Cardiac septum (tissue), 1 donor: Measurements from ENCODE around the gene HSDL1. TPM values are rescaled to one million over a fixed set of nuclear protein-coding genes. Genes with fewer than 3 reads are reported as not detected.
"Not testable (repeated sequence)": the region's sequence is repeated elsewhere in the genome, so short reads cannot be mapped to it uniquely, and the experiment has no call there.

Experiments used
- DNase-seq: peaks from one replicate; pipeline ENCODE4 v3.0.0-alpha.2; 2020; ENCODE audit warnings: low spot score
- intact Hi-C: fragments of 100-400 bp; cut with DNase I; formaldehyde crosslinking; loops from one replicate; pipeline ENCODE4 v1.14.0; 2022
- total RNA-seq: library from RNA; stranded (reverse); fragmentation: NEBNext Ultra II Directional; extraction: Animal tissue kit (Norgen Biotek cat#: 25700); gene quantifications from one replicate; pipeline ENCODE4 v1.2.1, GENCODE V29; 2021
- donor health status: DM: no; HTN: no; CAD: no.

HSDL1 gene
- total RNA-seq, 1 donor from 2014 or later: 17.4 TPM

GRCh38 chr16:84143784-84144199, 1.2 kb downstream of the HSDL1 start:
- intact Hi-C loops: loop anchor here (2.0 kb wide), 1 partner anchor 27 kb away; the partner anchor contains the start of gene MBTPS1
- no peak for DNase-seq

DNA sequence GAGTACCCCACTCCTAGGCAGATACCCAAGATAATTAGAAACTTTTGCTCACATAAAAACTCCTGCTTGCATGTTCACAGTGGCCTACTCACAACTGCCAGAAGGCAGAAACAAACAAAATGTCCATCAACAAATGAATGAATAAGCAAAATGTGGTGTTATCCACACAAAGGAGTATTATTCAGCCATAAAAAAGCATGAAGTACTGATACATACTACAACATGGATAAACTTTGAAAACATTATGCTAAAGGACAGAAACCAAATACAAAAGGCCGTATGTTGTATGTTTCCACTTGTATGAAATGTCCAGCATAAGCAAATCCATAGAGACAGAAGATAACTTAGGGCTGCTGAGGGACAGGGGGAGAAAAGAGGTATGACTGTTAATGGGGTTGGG, 1.9 kb downstream of the HSDL1 start:
- intact Hi-C loops: no loop called here
- DNase-seq: no peak

GRCh38 chr16:84141143-84141670, 3.8 kb downstream of the HSDL1 start:
- no peak for DNase-seq
- intact Hi-C loops: no loop called here

- DNase-seq: no peak
- intact Hi-C loops: no loop called here
Observed at GRCh38 chr16:84139628-84140258, 5.2 kb downstream of the HSDL1 start.

- intact Hi-C loops: no loop called here
- DNase-seq: no peak
Observed at GRCh38 chr16:84138824-84139627, 6.0 kb downstream of the HSDL1 start.

GRCh38 chr16:84138500-84138823, 6.5 kb downstream of the HSDL1 start:
- no peak for DNase-seq
- intact Hi-C loops: no loop called here

GRCh38 chr16:84137769-84138357, 7.1 kb downstream of the HSDL1 start:
- intact Hi-C loops: no loop called here

DNA sequence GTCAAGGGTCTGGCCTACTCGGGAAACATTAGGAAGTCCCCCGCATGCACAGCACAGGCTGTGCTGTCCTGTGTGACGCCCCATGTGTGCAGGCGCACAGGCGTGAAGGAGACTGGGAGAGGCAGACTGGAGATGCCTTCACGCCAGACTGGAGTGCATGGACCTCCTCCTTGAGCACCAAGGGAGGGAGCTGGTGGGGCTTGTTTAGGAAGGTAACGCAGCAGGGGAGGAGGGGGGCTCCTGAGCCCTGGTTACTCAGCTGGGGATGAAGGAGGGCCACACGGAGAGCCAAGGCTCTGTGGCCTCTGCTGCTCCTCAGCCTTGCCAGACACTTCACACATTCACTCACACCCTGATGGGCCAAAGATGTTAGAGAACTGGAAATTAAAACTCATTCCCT, 7.7 kb downstream of the HSDL1 start:
- no peak for DNase-seq
- intact Hi-C loops: no loop called here

More at GRCh38 chr16:84137769-84138357, 7.1 kb downstream of the HSDL1 start:
- no peak for DNase-seq

DNA sequence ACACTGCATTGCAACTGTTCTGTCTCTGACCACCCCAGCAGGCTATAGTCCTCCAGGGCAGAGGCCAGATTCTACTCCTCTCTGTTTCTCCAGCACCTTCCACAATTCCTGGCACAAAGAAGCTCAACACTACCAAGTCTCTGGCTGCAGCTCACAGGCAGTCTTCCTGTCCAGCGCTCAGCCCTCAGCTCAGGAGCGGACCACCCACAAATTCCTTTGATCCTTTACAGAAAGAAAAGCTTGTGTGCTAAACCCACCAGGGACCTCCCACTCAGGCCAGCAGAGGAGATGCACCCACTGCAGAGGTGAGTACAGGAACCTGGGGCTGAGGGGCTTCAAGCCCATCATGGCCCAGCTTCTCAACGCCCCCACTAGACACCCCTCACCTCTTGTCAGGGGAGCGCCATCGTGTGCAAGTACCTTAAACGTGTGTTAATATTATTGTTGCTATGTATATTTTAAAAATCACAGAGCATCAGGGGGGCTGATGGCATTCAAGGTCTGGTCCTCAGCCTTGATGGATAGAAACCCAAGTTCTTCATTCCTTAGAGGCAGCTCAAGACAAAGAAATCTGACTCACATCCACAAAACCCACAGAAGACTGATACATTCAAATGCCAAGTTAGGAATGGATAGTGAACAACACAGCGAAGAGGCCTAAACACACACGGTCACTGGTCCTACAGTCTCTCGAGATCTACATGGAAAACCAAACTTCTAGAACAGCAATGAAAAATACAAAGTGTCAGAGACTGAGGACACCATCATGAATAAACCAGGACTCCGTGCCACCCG, 8.4 kb downstream of the HSDL1 start:
- intact Hi-C loops: no loop called here
- DNase-seq: no peak

GRCh38 chr16:84132527-84133285, 12.3 kb downstream of the HSDL1 start:
- intact Hi-C loops: no loop called here
- DNase-seq: no peak

GRCh38 chr16:84131117-84131516, 13.9 kb downstream of the HSDL1 start:
- DNase-seq: no peak
- intact Hi-C loops: no loop called here

- intact Hi-C loops: no loop called here
- no peak for DNase-seq
Observed at GRCh38 chr16:84124257-84125073, 20.5 kb downstream of the HSDL1 start.

- DNase-seq: no peak
- intact Hi-C loops: no loop called here
Observed at GRCh38 chr16:84121007-84121406, 24.0 kb downstream of the HSDL1 start.

DNA sequence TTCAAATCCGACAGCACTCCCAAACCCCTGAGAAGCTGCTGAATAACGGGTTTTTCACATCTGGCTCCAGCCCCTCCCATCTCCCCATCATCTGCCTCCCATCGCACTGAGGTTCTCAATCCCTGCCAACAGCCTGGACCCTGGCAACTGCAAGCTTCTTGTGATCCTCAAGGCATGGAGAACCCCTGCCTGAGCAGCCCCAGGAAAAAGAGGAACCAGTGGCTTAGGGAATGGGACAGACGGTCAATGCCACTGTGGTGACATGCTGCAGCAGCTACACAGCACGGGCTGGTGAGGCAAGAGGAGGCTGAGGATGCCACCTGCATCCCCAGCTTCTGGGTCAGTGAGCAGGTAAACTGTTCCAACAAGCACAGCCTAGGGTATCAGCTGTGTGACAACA, 25.0 kb downstream of the HSDL1 start:
- no peak for DNase-seq
- intact Hi-C loops: no loop called here

DNA sequence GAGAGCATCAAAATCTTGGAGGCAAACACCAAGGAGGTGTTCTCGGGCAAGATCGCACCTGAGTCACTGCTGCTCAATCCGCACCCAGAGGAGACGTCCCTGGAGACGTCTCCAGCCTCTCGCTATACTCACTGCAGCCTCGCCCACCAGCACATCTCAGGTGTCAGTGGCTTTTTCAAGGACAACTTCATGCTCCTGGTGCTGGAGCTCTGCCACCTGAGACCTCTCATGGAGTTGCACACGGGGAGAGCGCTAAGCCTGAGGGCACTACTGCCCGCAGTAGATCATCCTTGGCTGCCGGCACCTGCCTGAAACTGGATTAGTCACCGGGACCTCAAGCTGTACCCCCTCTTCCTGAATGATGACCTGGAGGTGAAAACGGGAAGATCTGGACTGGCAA, 25.6 kb downstream of the HSDL1 start:
- intact Hi-C loops: no loop called here
- no peak for DNase-seq

DNA sequence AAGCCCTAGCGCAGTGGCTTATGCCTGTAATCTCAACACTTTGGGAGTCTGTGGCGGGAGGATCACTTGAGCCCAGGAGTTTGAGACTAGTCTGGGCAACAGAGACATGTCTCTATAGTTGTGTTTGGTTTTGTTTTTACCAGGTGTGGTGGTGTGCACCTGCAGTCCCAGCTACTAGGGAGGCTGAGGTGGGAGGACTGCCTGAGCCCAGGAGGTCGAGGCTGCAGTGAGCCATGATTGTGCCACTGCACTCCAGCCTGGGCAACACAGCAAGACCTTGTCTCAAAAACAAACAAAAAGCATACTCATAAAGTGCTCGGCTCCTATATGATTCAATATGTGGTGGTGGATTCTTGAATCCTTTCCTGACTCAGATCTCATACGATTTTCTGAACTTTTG, 26.7 kb downstream of the HSDL1 start:
- DNase-seq, intact Hi-C loops: not testable (repeated sequence)

DNA sequence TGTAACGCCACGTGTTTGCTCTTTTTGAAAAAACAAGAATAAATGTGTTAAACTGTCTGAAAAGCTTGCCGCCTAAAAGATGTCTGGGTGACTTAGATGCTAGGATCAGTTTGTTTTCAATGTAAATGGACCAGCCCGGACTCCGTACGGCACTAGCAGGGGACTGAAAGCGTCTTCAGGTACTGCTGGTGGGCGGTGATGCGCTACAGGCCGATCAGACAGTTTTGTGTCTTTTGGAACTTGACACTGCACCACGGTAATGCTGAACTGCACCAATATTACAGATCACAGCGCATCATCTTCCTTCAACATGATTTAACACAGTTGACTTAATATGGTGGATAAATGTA, 27.5 kb downstream of the HSDL1 start:
- intact Hi-C loops: loop anchor here (2.0 kb wide), 1 partner anchor 27 kb away; the partner anchor contains the start of genes DNAAF1 and HSDL1
- no peak for DNase-seq
